HepG2 (cell line): Measurements from ENCODE around the gene HPS4. TPM values are rescaled to one million over a fixed set of nuclear protein-coding genes. Genes with fewer than 3 reads are reported as not detected.

Experiments
- BRCA1 ChIP-seq: sonication (generic); formaldehyde crosslinking; IDR thresholded peaks from 2 replicates; pipeline ENCODE4 v1.4.0; 2020; ENCODE audit warnings: missing genetic modification reagents
- ELF1 ChIP-seq: sonication (generic); formaldehyde crosslinking; IDR thresholded peaks from 2 replicates; pipeline ENCODE4 v1.4.0; 2020; ENCODE audit warnings: missing genetic modification reagents
- GPBP1L1 ChIP-seq: sonication (generic); formaldehyde crosslinking; IDR thresholded peaks from 2 replicates; pipeline ENCODE4 v1.5.0; 2020; ENCODE audit warnings: mild to moderate bottlenecking, missing genetic modification reagents
- JUNB ChIP-seq: sonication (generic); formaldehyde crosslinking; IDR thresholded peaks from 2 replicates; pipeline ENCODE4 v1.8.0; 2022; ENCODE audit warnings: missing genetic modification reagents, mild to moderate bottlenecking, borderline replicate concordance
- NR2C2 ChIP-seq: sonication (generic); formaldehyde crosslinking; IDR thresholded peaks from 2 replicates; pipeline ENCODE4 v1.4.0; 2020; ENCODE audit warnings: missing genetic modification reagents, mild to moderate bottlenecking, moderate library complexity, borderline replicate concordance
- REPIN1 ChIP-seq: sonication (generic); formaldehyde crosslinking; IDR thresholded peaks from 2 replicates; pipeline ENCODE4 v1.8.0; 2022; ENCODE audit warnings: missing genetic modification reagents, low read depth, mild to moderate bottlenecking, borderline replicate concordance
- SKIL ChIP-seq: sonication (generic); formaldehyde crosslinking; IDR thresholded peaks from 2 replicates; pipeline ENCODE4 v1.8.0; 2022; ENCODE audit warnings: missing genetic modification reagents, mild to moderate bottlenecking, moderate library complexity, borderline replicate concordance
- SOX5 ChIP-seq: IDR thresholded peaks from 2 replicates; pipeline ENCODE4 v1.6.1; 2016; ENCODE audit warnings: borderline replicate concordance
- TBP ChIP-seq: sonication (generic); formaldehyde crosslinking; IDR thresholded peaks from 2 replicates; pipeline ENCODE4 v1.5.0; 2020; ENCODE audit warnings: missing genetic modification reagents
- ZEB1 ChIP-seq: IDR thresholded peaks from 2 replicates; pipeline ENCODE4 v1.6.1; 2012; ENCODE audit warnings: mild to moderate bottlenecking, low read depth, inconsistent platforms; ENCODE audit not compliant: insufficient replicate concordance
- ZNF124 ChIP-seq: sonication (generic); formaldehyde crosslinking; IDR thresholded peaks from 2 replicates; pipeline ENCODE4 v1.4.0; 2020; ENCODE audit warnings: missing genetic modification reagents
- ZNF772 ChIP-seq: sonication (generic); formaldehyde crosslinking; IDR thresholded peaks from 2 replicates; pipeline ENCODE4 v1.5.0; 2020; ENCODE audit warnings: mild to moderate bottlenecking, missing genetic modification reagents
- ZSCAN21 ChIP-seq: sonication (generic); formaldehyde crosslinking; IDR thresholded peaks from 2 replicates; pipeline ENCODE4 v1.8.0; 2022; ENCODE audit warnings: mild to moderate bottlenecking, missing genetic modification reagents, moderate library complexity, borderline replicate concordance
- polyA plus RNA-seq, 8 experiments: library from polyadenylated mRNA; depleted of rRNA in 3 of 8; stranded (reverse) in 7 of 8; unstranded in 1 of 8; fragments of >200 nt; fragmentation: Illumina TruSeq in 4 of 8; extraction: Trizol in 4 of 8; gene quantifications; 2 replicates each; pipeline versions ENCODE4 v1.2.1 to v1.2.3, GENCODE V29; 2011 to 2016; ENCODE audit warnings: low read depth in 4 of 8, missing spikeins in 1 of 8, mixed read lengths in 1 of 8; ENCODE audit not compliant: insufficient read depth in 1 of 8
- total RNA-seq, 5 experiments: library from RNA; depleted of rRNA; stranded (reverse); fragments of >200 nt; fragmentation: Illumina TruSeq; extraction: Trizol; gene quantifications; 2 replicates each; pipeline ENCODE4 v1.2.3, GENCODE V29; 2016; ENCODE audit warnings: low read depth in 1 of 5
- TF ChIP-seq, protein P1 (sequence below): sonication (generic); formaldehyde crosslinking; IDR thresholded peaks from 2 replicates; pipeline ENCODE4 v1.5.0; 2020; ENCODE audit warnings: missing genetic modification reagents, mild to moderate bottlenecking, borderline replicate concordance
- TF ChIP-seq, protein P2 (sequence below): sonication (generic); formaldehyde crosslinking; IDR thresholded peaks from 2 replicates; pipeline ENCODE4 v1.8.1; 2023; ENCODE audit warnings: mild to moderate bottlenecking, missing genetic modification reagents
- TF ChIP-seq, protein P3 (sequence below): IDR thresholded peaks from 2 replicates; pipeline ENCODE4 v1.6.1; 2016; ENCODE audit warnings: low read depth
- TF ChIP-seq, protein P4 (sequence below): sonication (generic); formaldehyde crosslinking; conservative IDR thresholded peaks from 2 replicates; pipeline ENCODE4 v1.4.0; 2020; ENCODE audit warnings: missing genetic modification reagents
- TF ChIP-seq, protein P5 (sequence below): sonication (generic); formaldehyde crosslinking; IDR thresholded peaks from 2 replicates; pipeline ENCODE4 v1.4.0; 2020; ENCODE audit warnings: mild to moderate bottlenecking, missing genetic modification reagents

Gene HPS4
- total and polyA plus RNA-seq, 2 of the 13 experiments (the other 11 are each of a cell fraction or from before 2014, with no cell fraction given) = 27.4 to 34.0 TPM

DNA sequence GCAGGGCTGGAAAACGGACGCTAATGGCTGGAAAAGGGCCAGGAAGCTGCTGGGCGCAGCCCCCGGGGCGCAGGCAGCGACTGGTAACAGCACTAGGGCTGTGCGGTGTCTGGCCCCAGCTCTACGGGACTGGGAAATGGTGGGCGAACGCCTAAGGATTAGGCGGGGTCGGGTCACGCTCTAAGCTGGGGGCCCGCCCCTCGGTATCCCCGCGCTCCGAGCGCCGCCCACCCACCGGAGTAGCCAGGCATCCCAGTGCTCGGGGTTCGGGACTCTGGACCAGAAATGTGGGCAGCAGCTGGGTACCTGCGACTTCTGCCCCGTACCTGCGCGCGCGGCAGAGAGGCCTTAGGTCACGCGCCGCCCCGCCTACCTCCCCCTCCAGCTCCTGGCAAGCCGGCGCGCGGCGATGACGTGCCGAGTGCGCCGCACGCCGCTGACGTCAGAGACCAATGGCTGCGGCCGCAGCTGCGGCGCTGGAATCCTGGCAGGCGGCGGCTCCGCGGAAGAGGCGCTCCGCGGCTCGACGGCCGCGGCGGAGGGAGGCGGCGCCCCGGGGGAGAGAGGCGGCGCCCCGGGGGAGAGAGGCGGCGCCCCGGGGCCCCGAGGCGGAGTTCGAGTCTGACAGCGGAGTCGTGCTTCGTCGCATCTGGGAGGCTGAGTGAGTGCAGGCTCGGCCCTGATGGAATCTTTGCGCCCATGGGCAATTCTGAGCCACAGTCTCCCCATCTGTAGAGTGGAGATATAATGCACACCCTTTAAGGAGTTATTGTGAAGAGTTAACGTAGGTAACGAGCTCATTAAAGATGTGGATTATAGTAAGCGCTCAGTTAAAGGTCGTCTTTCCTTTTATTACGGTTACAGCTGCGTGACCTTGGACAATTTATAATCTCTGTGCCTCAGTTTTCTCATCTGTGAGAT, at the start of gene HPS4, which contains the start of gene SRRD (continued):
- TF ChIP-seq GPBP1L1 (CRISPR knock-in tag) = no peak
- no peak for TF ChIP-seq JUNB (CRISPR knock-in tag)
- TF ChIP-seq ELF1 (CRISPR knock-in tag) = peak; percentile 74
- peak; percentile 90 for TF ChIP-seq NR2C2 (CRISPR knock-in tag)
- TF ChIP-seq, protein P1, sequence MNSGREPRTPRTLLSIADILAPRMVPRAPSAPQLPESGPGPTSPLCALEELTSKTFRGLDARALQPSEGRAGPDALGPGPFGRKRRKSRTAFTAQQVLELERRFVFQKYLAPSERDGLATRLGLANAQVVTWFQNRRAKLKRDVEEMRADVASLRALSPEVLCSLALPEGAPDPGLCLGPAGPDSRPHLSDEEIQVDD (CRISPR knock-in tag) = peak; percentile 59; the same call in 1 of the 2 replicates
- TF ChIP-seq, protein P2, sequence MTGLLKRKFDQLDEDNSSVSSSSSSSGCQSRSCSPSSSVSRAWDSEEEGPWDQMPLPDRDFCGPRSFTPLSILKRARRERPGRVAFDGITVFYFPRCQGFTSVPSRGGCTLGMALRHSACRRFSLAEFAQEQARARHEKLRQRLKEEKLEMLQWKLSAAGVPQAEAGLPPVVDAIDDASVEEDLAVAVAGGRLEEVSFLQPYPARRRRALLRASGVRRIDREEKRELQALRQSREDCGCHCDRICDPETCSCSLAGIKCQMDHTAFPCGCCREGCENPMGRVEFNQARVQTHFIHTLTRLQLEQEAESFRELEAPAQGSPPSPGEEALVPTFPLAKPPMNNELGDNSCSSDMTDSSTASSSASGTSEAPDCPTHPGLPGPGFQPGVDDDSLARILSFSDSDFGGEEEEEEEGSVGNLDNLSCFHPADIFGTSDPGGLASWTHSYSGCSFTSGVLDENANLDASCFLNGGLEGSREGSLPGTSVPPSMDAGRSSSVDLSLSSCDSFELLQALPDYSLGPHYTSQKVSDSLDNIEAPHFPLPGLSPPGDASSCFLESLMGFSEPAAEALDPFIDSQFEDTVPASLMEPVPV (CRISPR knock-in tag) = peak; percentile 64; the same call in 1 of the 2 replicates
- peak; percentile 94 for TF ChIP-seq ZEB1
- peak; percentile 78; the same call in 1 of the 2 replicates for TF ChIP-seq TBP
- peak; percentile 77 for TF ChIP-seq REPIN1 (CRISPR knock-in tag)
- TF ChIP-seq, protein P3, sequence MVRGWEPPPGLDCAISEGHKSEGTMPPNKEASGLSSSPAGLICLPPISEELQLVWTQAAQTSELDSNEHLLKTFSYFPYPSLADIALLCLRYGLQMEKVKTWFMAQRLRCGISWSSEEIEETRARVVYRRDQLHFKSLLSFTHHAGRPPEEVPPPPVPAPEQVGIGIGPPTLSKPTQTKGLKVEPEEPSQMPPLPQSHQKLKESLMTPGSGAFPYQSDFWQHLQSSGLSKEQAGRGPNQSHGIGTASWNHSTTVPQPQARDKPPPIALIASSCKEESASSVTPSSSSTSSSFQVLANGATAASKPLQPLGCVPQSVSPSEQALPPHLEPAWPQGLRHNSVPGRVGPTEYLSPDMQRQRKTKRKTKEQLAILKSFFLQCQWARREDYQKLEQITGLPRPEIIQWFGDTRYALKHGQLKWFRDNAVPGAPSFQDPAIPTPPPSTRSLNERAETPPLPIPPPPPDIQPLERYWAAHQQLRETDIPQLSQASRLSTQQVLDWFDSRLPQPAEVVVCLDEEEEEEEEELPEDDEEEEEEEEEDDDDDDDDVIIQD = peak; percentile 40; the same call in 1 of the 2 replicates
- TF ChIP-seq ZNF772 = peak; percentile 81; the same call in 1 of the 2 replicates
- peak; percentile 65; the same call in 1 of the 2 replicates for TF ChIP-seq ZSCAN21
- TF ChIP-seq, protein P4, sequence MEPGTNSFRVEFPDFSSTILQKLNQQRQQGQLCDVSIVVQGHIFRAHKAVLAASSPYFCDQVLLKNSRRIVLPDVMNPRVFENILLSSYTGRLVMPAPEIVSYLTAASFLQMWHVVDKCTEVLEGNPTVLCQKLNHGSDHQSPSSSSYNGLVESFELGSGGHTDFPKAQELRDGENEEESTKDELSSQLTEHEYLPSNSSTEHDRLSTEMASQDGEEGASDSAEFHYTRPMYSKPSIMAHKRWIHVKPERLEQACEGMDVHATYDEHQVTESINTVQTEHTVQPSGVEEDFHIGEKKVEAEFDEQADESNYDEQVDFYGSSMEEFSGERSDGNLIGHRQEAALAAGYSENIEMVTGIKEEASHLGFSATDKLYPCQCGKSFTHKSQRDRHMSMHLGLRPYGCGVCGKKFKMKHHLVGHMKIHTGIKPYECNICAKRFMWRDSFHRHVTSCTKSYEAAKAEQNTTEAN (CRISPR knock-in tag) = peak; percentile 16; the same call in 1 of the 2 replicates
- TF ChIP-seq SKIL (CRISPR knock-in tag) = 0 out of 2 replicates have a peak, but pooled peaks have one; percentile 26
- TF ChIP-seq, protein P5, sequence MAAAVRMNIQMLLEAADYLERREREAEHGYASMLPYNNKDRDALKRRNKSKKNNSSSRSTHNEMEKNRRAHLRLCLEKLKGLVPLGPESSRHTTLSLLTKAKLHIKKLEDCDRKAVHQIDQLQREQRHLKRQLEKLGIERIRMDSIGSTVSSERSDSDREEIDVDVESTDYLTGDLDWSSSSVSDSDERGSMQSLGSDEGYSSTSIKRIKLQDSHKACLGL (CRISPR knock-in tag) = peak; percentile 64; the same call in 1 of the 2 replicates
- TF ChIP-seq BRCA1 (CRISPR knock-in tag) = no peak
- peak; percentile 51; the same call in 1 of the 2 replicates for TF ChIP-seq SOX5 (CRISPR knock-in tag)
- TF ChIP-seq ZNF124 = peak; percentile 62
